GM21737 (cell line): Measurements from ENCODE around the gene STK10.
"Not testable (repeated sequence)": the region's sequence is repeated elsewhere in the genome, so short reads cannot be mapped to it uniquely, and the experiment has no call there.

ENCODE experiments used
- ATAC-seq: cut with Tn5 transposase; IDR thresholded peaks from one replicate; pipeline ENCODE4 v1.9.1; 2021; ENCODE audit warnings: mild to moderate bottlenecking, moderate library complexity; ENCODE audit not compliant: unreplicated experiment

STK10 gene

GRCh38 chr5:172029876-172030275 lies 158.1 kb downstream of the STK10 start:
- no peak for ATAC-seq

- no peak for ATAC-seq
Measured at GRCh38 chr5:172028167-172028566, 159.9 kb downstream of the STK10 start.

GRCh38 chr5:172020110-172020786 lies 167.8 kb downstream of the STK10 start:
- not testable (repeated sequence) for ATAC-seq

GRCh38 chr5:172015346-172015745 lies 172.7 kb downstream of the STK10 start:
- ATAC-seq, result no peak

GRCh38 chr5:172010278-172010677 lies 177.7 kb downstream of the STK10 start:
- no peak for ATAC-seq

GRCh38 chr5:172009536-172010270 lies 178.3 kb downstream of the STK10 start:
- ATAC-seq, result no peak

- no peak for ATAC-seq
Measured at GRCh38 chr5:172008689-172009141, 179.3 kb downstream of the STK10 start.

- no peak for ATAC-seq
Measured at GRCh38 chr5:172008111-172008455, 179.9 kb downstream of the STK10 start.

- ATAC-seq, result no peak
Measured at GRCh38 chr5:172007175-172008110, 180.6 kb downstream of the STK10 start.

GRCh38 chr5:172006321-172007174 lies 181.5 kb downstream of the STK10 start, which contains the start of gene FBXW11:
FBXW11 (minus strand) TSS chr5:172006638; CDS start chr5:172006502, 136 bp downstream.
- peak; percentile 82 for ATAC-seq

- ATAC-seq, result peak; percentile 4
Measured at GRCh38 chr5:172005708-172006320, 182.2 kb downstream of the STK10 start.

- ATAC-seq, result no peak
Measured at GRCh38 chr5:172004824-172005237, 183.2 kb downstream of the STK10 start.

- ATAC-seq, result no peak
Measured at GRCh38 chr5:172003746-172004145, 184.3 kb downstream of the STK10 start.

- ATAC-seq, result no peak
Measured at GRCh38 chr5:172002840-172003512, 185.0 kb downstream of the STK10 start.

GRCh38 chr5:172002310-172002709 lies 185.7 kb downstream of the STK10 start:
- no peak for ATAC-seq

- ATAC-seq, result peak; percentile 49
Measured at GRCh38 chr5:171999877-172000276, 188.1 kb downstream of the STK10 start.

- no peak for ATAC-seq
Measured at GRCh38 chr5:171999100-171999499, 188.9 kb downstream of the STK10 start.

- no peak for ATAC-seq
Measured at GRCh38 chr5:171997011-171997410, 191.0 kb downstream of the STK10 start.

- no peak for ATAC-seq
Measured at GRCh38 chr5:171992813-171993212, 195.2 kb downstream of the STK10 start.
